ENCODE data around the gene TUBGCP2.

TUBGCP2 gene

GRCh38 chr10:133312769-133313145 lies 4.1 kb upstream of the TUBGCP2 start:
- POLR2A ChIA-PET, result no interaction called here
- no peak for TF ChIP-seq BHLHE40 (IDR thresholded peaks at IDR 0.05; ENCODE audit: borderline replicate concordance)
- CTCF ChIA-PET, result no interaction called here
- no peak for DNase-seq (ENCODE audit: extremely low spot score)

- ChIA-PET POLR2A (no interaction called here), CTCF (no interaction called here)
- no peak for TF ChIP-seq BHLHE40 (IDR thresholded peaks at IDR 0.05; ENCODE audit: borderline replicate concordance)
- TF ChIP-seq FOXA1 (IDR thresholded peaks at IDR 0.05), result no peak
- TF ChIP-seq SUZ12 (IDR thresholded peaks at IDR 0.05), result no peak
- TF ChIP-seq FOXK2 (IDR thresholded peaks at IDR 0.05), result no peak
- TF ChIP-seq FOXM1 (IDR thresholded peaks at IDR 0.05; ENCODE audit: borderline replicate concordance), result no peak
- TF ChIP-seq HDGF (IDR thresholded peaks at IDR 0.05; ENCODE audit: borderline replicate concordance), result no peak
- no peak for TF ChIP-seq L3MBTL2 (conservative IDR thresholded peaks at IDR 0.05)
- TF ChIP-seq ARNT (IDR thresholded peaks at IDR 0.05), result no peak
- no peak for TF ChIP-seq TARDBP (IDR thresholded peaks at IDR 0.05)
- no peak for TF ChIP-seq SP1 (IDR thresholded peaks at IDR 0.05)
- no peak for TF ChIP-seq PKNOX1 (IDR thresholded peaks at IDR 0.05)
- no peak for TF ChIP-seq NFRKB (IDR thresholded peaks at IDR 0.05)
- no peak for TF ChIP-seq ZNF384 (IDR thresholded peaks at IDR 0.05)
- TF ChIP-seq LEF1 (IDR thresholded peaks at IDR 0.05; ENCODE audit: borderline replicate concordance), result no peak
- no peak for TF ChIP-seq ELF4 (IDR thresholded peaks at IDR 0.05)
- no peak for TF ChIP-seq CTBP1 (IDR thresholded peaks at IDR 0.05; ENCODE audit: borderline replicate concordance)
- no peak for DNase-seq (ENCODE audit: extremely low spot score)
Measured at GRCh38 chr10:133312016-133312768, 3.5 kb upstream of the TUBGCP2 start.

- ChIA-PET POLR2A (no interaction called here), CTCF (no interaction called here)
Measured at GRCh38 chr10:133311570-133311969, 2.9 kb upstream of the TUBGCP2 start.

GRCh38 chr10:133310789-133311188 lies 2.1 kb upstream of the TUBGCP2 start:
- ChIA-PET POLR2A (no interaction called here), CTCF (no interaction called here)
- TF ChIP-seq SUZ12 (IDR thresholded peaks at IDR 0.05) (no peak), ELF4 (IDR thresholded peaks at IDR 0.05) (no peak), FOXM1 (IDR thresholded peaks at IDR 0.05; ENCODE audit: borderline replicate concordance) (no peak), L3MBTL2 (conservative IDR thresholded peaks at IDR 0.05) (no peak), ZNF384 (IDR thresholded peaks at IDR 0.05) (no peak), CTBP1 (IDR thresholded peaks at IDR 0.05; ENCODE audit: borderline replicate concordance) (no peak), SP1 (IDR thresholded peaks at IDR 0.05) (no peak), TARDBP (IDR thresholded peaks at IDR 0.05) (no peak), NFRKB (IDR thresholded peaks at IDR 0.05) (no peak), PKNOX1 (IDR thresholded peaks at IDR 0.05) (no peak), FOXA1 (IDR thresholded peaks at IDR 0.05) (no peak), ARNT (IDR thresholded peaks at IDR 0.05) (no peak), BHLHE40 (IDR thresholded peaks at IDR 0.05; ENCODE audit: borderline replicate concordance) (no peak)

More at GRCh38 chr10:133311570-133311969, 2.9 kb upstream of the TUBGCP2 start:
- DNase-seq (ENCODE audit: extremely low spot score), result no peak
- TF ChIP-seq HDGF (IDR thresholded peaks at IDR 0.05; ENCODE audit: borderline replicate concordance), result no peak
- TF ChIP-seq ELF4 (IDR thresholded peaks at IDR 0.05), result no peak
- no peak for TF ChIP-seq LEF1 (IDR thresholded peaks at IDR 0.05; ENCODE audit: borderline replicate concordance)
- no peak for TF ChIP-seq BHLHE40 (IDR thresholded peaks at IDR 0.05; ENCODE audit: borderline replicate concordance)
- TF ChIP-seq FOXA1 (IDR thresholded peaks at IDR 0.05), result no peak

GRCh38 chr10:133310399-133310755 lies 1.7 kb upstream of the TUBGCP2 start:
- no peak for DNase-seq (ENCODE audit: extremely low spot score)
- TF ChIP-seq SUZ12 (IDR thresholded peaks at IDR 0.05) (no peak), NFRKB (IDR thresholded peaks at IDR 0.05) (no peak), ELF4 (IDR thresholded peaks at IDR 0.05) (no peak), SP1 (IDR thresholded peaks at IDR 0.05) (no peak), LEF1 (IDR thresholded peaks at IDR 0.05; ENCODE audit: borderline replicate concordance) (no peak), PKNOX1 (IDR thresholded peaks at IDR 0.05) (no peak), CTBP1 (IDR thresholded peaks at IDR 0.05; ENCODE audit: borderline replicate concordance) (no peak), BHLHE40 (IDR thresholded peaks at IDR 0.05; ENCODE audit: borderline replicate concordance) (no peak), ZNF384 (IDR thresholded peaks at IDR 0.05) (no peak), FOXM1 (IDR thresholded peaks at IDR 0.05; ENCODE audit: borderline replicate concordance) (no peak), ARNT (IDR thresholded peaks at IDR 0.05) (no peak), HDGF (IDR thresholded peaks at IDR 0.05; ENCODE audit: borderline replicate concordance) (no peak), TARDBP (IDR thresholded peaks at IDR 0.05) (no peak), FOXK2 (IDR thresholded peaks at IDR 0.05) (no peak), FOXA1 (IDR thresholded peaks at IDR 0.05) (no peak), L3MBTL2 (conservative IDR thresholded peaks at IDR 0.05) (no peak)
- ChIA-PET CTCF (no interaction called here), POLR2A (no interaction called here)

More at GRCh38 chr10:133310789-133311188, 2.1 kb upstream of the TUBGCP2 start:
- no peak for DNase-seq (ENCODE audit: extremely low spot score)

GRCh38 chr10:133309720-133310398 lies 1.2 kb upstream of the TUBGCP2 start:
- CTCF ChIA-PET, result no interaction called here
- DNase-seq (ENCODE audit: extremely low spot score), result no peak
- POLR2A ChIA-PET, result no interaction called here

More at GRCh38 chr10:133309720-133310398, 1.2 kb upstream of the TUBGCP2 start:
- TF ChIP-seq FOXA1 (IDR thresholded peaks at IDR 0.05) (no peak), BHLHE40 (IDR thresholded peaks at IDR 0.05; ENCODE audit: borderline replicate concordance) (no peak), ARNT (IDR thresholded peaks at IDR 0.05) (no peak), SUZ12 (IDR thresholded peaks at IDR 0.05) (no peak), FOXK2 (IDR thresholded peaks at IDR 0.05) (no peak), FOXM1 (IDR thresholded peaks at IDR 0.05; ENCODE audit: borderline replicate concordance) (no peak), NFRKB (IDR thresholded peaks at IDR 0.05) (no peak), L3MBTL2 (conservative IDR thresholded peaks at IDR 0.05) (no peak), CTBP1 (IDR thresholded peaks at IDR 0.05; ENCODE audit: borderline replicate concordance) (no peak), ZNF384 (IDR thresholded peaks at IDR 0.05) (no peak)
